HepG2 (cell line): ENCODE measurements around the gene SLC16A11. TPM values are rescaled to one million over a fixed set of nuclear protein-coding genes. Genes with fewer than 3 reads are reported as not detected.

Experiments used
- FOXJ3 ChIP-seq: sonication (generic); formaldehyde crosslinking; IDR thresholded peaks from 2 replicates; pipeline ENCODE4 v1.4.0; 2020; ENCODE audit warnings: missing genetic modification reagents, mild to moderate bottlenecking, borderline replicate concordance
- HNRNPK ChIP-seq: fragments of 200-400 bp; formaldehyde crosslinking; IDR thresholded peaks from 2 replicates; pipeline ENCODE4 v1.6.1; 2018; ENCODE audit warnings: low read length, low read depth, moderate library complexity, mild to moderate bottlenecking; ENCODE audit not compliant: poor library complexity, severe bottlenecking
- MXD4 ChIP-seq: IDR thresholded peaks from 2 replicates; pipeline ENCODE4 v1.6.1; 2016; ENCODE audit warnings: mild to moderate bottlenecking, missing biosample characterization, missing genetic modification reagents
- PITX1 ChIP-seq: sonication (generic); formaldehyde crosslinking; IDR thresholded peaks from 2 replicates; pipeline ENCODE4 v1.5.1; 2020; ENCODE audit warnings: mild to moderate bottlenecking, missing genetic modification reagents
- REST ChIP-seq, 2 experiments: IDR thresholded peaks; 2 replicates each; pipeline ENCODE4 v1.6.1; 2011 to 2012; ENCODE audit warnings: low read length in 2 of 2, borderline replicate concordance in 1 of 2, low read depth in 1 of 2, mild to moderate bottlenecking in 1 of 2, moderate library complexity in 1 of 2
- YY1 ChIP-seq: IDR thresholded peaks from 2 replicates; pipeline ENCODE4 v1.6.1; 2011; ENCODE audit warnings: low read length, low read depth, moderate library complexity, mild to moderate bottlenecking; ENCODE audit not compliant: insufficient read depth, insufficient replicate concordance
- ZNF619 ChIP-seq: sonication (generic); formaldehyde crosslinking; IDR thresholded peaks from 2 replicates; pipeline ENCODE4 v1.4.0; 2020; ENCODE audit warnings: mild to moderate bottlenecking, missing genetic modification reagents
- polyA plus RNA-seq, 8 experiments: library from polyadenylated mRNA; depleted of rRNA in 3 of 8; stranded (reverse) in 7 of 8; unstranded in 1 of 8; fragments of >200 nt; fragmentation: Illumina TruSeq in 4 of 8; extraction: Trizol in 4 of 8; gene quantifications; 2 replicates each; pipeline versions ENCODE4 v1.2.1 to v1.2.3, GENCODE V29; 2011 to 2016; ENCODE audit warnings: low read depth in 4 of 8, missing spikeins in 1 of 8, mixed read lengths in 1 of 8; ENCODE audit not compliant: insufficient read depth in 1 of 8
- total RNA-seq, 5 experiments: library from RNA; depleted of rRNA; stranded (reverse); fragments of >200 nt; fragmentation: Illumina TruSeq; extraction: Trizol; gene quantifications; 2 replicates each; pipeline ENCODE4 v1.2.3, GENCODE V29; 2016; ENCODE audit warnings: low read depth in 1 of 5
- TF ChIP-seq, protein P1 (sequence below): sonication (generic); formaldehyde crosslinking; IDR thresholded peaks from 2 replicates; pipeline ENCODE4 v1.8.0; 2022; ENCODE audit warnings: mild to moderate bottlenecking, missing genetic modification reagents, borderline replicate concordance
- TF ChIP-seq, protein P2 (sequence below): sonication (generic); formaldehyde crosslinking; IDR thresholded peaks from 2 replicates; pipeline ENCODE4 v1.9.0; 2021; ENCODE audit warnings: missing genetic modification reagents, borderline replicate concordance

The SLC16A11 gene
- total and polyA plus RNA-seq, 2 of the 13 experiments (the other 11 are each of a cell fraction or from before 2014, with no cell fraction given): not detected

- TF ChIP-seq PITX1 (CRISPR knock-in tag): no peak
- TF ChIP-seq, protein P1, sequence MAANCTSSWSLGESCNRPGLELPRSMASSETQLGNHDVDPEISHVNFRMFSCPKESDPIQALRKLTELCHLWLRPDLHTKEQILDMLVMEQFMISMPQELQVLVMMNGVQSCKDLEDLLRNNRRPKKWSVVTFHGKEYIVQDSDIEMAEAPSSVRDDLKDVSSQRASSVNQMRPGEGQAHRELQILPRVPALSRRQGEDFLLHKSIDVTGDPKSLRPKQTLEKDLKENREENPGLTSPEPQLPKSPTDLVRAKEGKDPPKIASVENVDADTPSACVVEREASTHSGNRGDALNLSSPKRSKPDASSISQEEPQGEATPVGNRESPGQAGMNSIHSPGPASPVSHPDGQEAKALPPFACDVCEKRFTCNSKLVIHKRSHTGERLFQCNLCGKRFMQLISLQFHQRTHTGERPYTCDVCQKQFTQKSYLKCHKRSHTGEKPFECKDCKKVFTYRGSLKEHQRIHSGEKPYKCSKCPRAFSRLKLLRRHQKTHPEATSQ (CRISPR knock-in tag): no peak
- no peak for TF ChIP-seq MXD4 (CRISPR knock-in tag)
- TF ChIP-seq YY1: no peak
- no peak for TF ChIP-seq REST (IDR thresholded peaks at IDR 0.05; ENCODE audit: borderline replicate concordance in 1 of 2, low read depth in 1 of 2, low read length in 2 of 2)
- TF ChIP-seq ZNF619: no peak
- no peak for TF ChIP-seq FOXJ3 (CRISPR knock-in tag)
- TF ChIP-seq, protein P2, sequence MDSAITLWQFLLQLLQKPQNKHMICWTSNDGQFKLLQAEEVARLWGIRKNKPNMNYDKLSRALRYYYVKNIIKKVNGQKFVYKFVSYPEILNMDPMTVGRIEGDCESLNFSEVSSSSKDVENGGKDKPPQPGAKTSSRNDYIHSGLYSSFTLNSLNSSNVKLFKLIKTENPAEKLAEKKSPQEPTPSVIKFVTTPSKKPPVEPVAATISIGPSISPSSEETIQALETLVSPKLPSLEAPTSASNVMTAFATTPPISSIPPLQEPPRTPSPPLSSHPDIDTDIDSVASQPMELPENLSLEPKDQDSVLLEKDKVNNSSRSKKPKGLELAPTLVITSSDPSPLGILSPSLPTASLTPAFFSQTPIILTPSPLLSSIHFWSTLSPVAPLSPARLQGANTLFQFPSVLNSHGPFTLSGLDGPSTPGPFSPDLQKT (CRISPR knock-in tag): no peak
- no peak for TF ChIP-seq HNRNPK
Observed at GRCh38 chr17:7079581-7080455, 35.9 kb upstream of the SLC16A11 start, which contains the start of gene CLEC10A (continued).
